Right lobe of liver (tissue), 6 donors: ENCODE measurements around the gene KRCC1. TPM values are rescaled to one million over a fixed set of nuclear protein-coding genes. Genes with fewer than 3 reads are reported as not detected.

Experiments used
- ATAC-seq, 4 donors: fragments of 200-7000 bp; cut with Tn5 transposase; one replicate each; pipeline ENCODE4 v1.9.1; 2020; ENCODE audit warnings: mild to moderate bottlenecking in 4 of 4, moderate library complexity in 4 of 4
- DNase-seq, 3 donors: peaks; one replicate each; pipeline ENCODE4 v3.0.0-alpha.2; 2020
- H3K27ac ChIP-seq, 3 donors: fragments of 200-600 bp; one replicate each; pipeline ENCODE4 v1.8.0; 2022
- H3K27me3 ChIP-seq, 2 donors: fragments of 200-600 bp; one replicate each; pipeline ENCODE4 v1.8.0; 2022
- H3K36me3 ChIP-seq, 4 donors: fragments of 200-600 bp; sonication (generic) in 1 of 4; one replicate each; pipeline versions ENCODE4 v1.5.1 to v1.8.0; 2017 to 2022; ENCODE audit warnings: control low read depth in 1 of 4
- H3K4me1 ChIP-seq, 4 donors: fragments of 200-600 bp; sonication (generic) in 1 of 4; one replicate each; pipeline versions ENCODE4 v1.5.1 to v1.8.0; 2017 to 2022; ENCODE audit warnings: control low read depth in 1 of 4
- H3K4me3 ChIP-seq, 3 donors: fragments of 200-600 bp; one replicate each; pipeline ENCODE4 v1.8.0; 2022
- H3K9me3 ChIP-seq, 4 donors: fragments of 200-600 bp; sonication (generic) in 1 of 4; one replicate each; pipeline versions ENCODE4 v1.5.1 to v1.8.0; 2017 to 2022; ENCODE audit warnings: control low read depth in 1 of 4
- POLR2A ChIP-seq: fragments of 450-650 bp; IDR thresholded peaks from one replicate; pipeline ENCODE4 v1.6.1; 2017; ENCODE audit warnings: antibody characterized with exemption, mild to moderate bottlenecking
- WGBS: methylation state at CpG from one replicate; pipeline ENCODE4 v1.1.6; 2018; ENCODE audit warnings: low coverage, low lambda C conversion rate; ENCODE audit not compliant: insufficient coverage; ENCODE audit errors: missing lambda C conversion rate; 5-methylcytosine and 5-hydroxymethylcytosine counted together
- intact Hi-C, 2 donors: fragments of 100-400 bp; cut with DNase I; formaldehyde crosslinking; loops; one replicate each; pipeline versions ENCODE4 v1.11.2 to v1.14.1; 2022
- total RNA-seq, 6 experiments: library from RNA; depleted of rRNA in 2 of 6; stranded (reverse); fragments of >200 nt in 2 of 6; fragmentation: NEBNext Ultra II Directional in 3 of 6; extraction: Animal tissue kit (Norgen Biotek cat#: 25700) in 3 of 6; gene quantifications; one replicate each; pipeline versions ENCODE4 v1.1.0 to v1.2.4, GENCODE V29; 2016 to 2023
- TF ChIP-seq, protein P1 (sequence below), 4 donors: fragments of 200-600 bp in 3 of 4; fragments of 450-650 bp in 1 of 4; IDR thresholded peaks; one replicate each; pipeline versions ENCODE4 v1.5.1 to v1.8.0; 2016 to 2022; ENCODE audit warnings: antibody characterized with exemption in 4 of 4, mild to moderate bottlenecking in 2 of 4
- donor health status: DM: no; HTN: yes; CAD: no.
- donor health status: DM: no; HTN: no; CAD: no.
- donor health status: DM: no; HTN: no; CAD: no.
- donor health status: DM: no; HTN: yes; CAD: no.
- donor health status: DM: no; HTN: yes; CAD: no.

The KRCC1 gene
- total RNA-seq, 6 experiments from 2014 or later = 9.3 to 17.1 (median 11.5) TPM

DNA sequence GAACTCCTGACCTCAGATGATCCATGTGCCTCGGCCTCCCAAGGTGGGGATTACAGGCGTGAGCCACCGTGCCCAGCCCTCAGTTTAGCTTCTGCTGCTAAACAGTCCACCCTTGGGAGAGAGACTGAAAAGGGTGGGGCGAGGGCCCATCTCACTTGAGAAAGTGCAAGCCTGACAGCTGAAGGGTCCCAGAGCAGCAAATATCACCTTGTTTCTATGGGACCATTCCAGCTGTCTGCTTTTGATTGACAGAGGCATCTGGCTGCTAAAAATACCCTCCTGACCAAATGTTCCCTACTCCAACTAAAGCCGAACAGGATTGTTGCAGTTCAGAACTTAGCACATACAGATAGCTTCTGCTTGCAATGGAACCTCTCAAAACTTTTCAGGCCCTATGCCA lies 11.6 kb upstream of the KRCC1 start:
- 83% methylated on average over 2 of the region's 5 CpGs for WGBS
- ATAC-seq (no peak), DNase-seq (no peak)
- no peaks in the 10 kb centered on the region for H3K4me1 ChIP-seq
- H3K27ac ChIP-seq = no peak overlapping the region
- intact Hi-C loops = no loop called here
- H3K4me3 ChIP-seq = no peak overlapping the region
- TF ChIP-seq, protein P1, sequence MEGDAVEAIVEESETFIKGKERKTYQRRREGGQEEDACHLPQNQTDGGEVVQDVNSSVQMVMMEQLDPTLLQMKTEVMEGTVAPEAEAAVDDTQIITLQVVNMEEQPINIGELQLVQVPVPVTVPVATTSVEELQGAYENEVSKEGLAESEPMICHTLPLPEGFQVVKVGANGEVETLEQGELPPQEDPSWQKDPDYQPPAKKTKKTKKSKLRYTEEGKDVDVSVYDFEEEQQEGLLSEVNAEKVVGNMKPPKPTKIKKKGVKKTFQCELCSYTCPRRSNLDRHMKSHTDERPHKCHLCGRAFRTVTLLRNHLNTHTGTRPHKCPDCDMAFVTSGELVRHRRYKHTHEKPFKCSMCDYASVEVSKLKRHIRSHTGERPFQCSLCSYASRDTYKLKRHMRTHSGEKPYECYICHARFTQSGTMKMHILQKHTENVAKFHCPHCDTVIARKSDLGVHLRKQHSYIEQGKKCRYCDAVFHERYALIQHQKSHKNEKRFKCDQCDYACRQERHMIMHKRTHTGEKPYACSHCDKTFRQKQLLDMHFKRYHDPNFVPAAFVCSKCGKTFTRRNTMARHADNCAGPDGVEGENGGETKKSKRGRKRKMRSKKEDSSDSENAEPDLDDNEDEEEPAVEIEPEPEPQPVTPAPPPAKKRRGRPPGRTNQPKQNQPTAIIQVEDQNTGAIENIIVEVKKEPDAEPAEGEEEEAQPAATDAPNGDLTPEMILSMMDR (IDR thresholded peaks at IDR 0.05) = no peak
- no peak for TF ChIP-seq POLR2A
- H3K36me3 ChIP-seq = no peaks in the 10 kb centered on the region
- no peaks in the 10 kb centered on the region for H3K9me3 ChIP-seq
- no peaks in the 10 kb centered on the region for H3K27me3 ChIP-seq

DNA sequence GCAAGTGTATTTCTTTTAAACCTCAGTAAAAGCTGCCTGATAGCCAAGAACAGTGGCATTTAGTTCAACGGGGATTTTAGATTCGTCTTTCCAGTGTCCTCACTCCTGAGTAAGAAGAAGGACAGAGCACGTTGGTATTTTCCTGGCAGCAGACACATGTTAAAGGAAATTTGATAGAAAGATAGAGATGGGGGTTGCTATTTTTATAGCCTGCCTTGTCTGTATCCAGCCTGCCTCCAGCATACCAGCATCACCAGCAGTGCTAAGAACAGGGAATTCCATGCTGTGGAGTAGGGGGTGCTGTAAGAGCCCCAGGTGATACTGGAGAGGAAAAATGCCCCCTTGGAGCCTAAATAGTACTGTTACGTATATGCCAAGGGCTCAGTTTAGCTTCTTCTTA lies 11.0 kb upstream of the KRCC1 start:
- no peak overlapping the region for H3K4me3 ChIP-seq
- intact Hi-C loops = no loop called here
- TF ChIP-seq, protein P1 (IDR thresholded peaks at IDR 0.05) = no peak
- TF ChIP-seq POLR2A = no peak
- H3K4me1 ChIP-seq = no peaks in the 10 kb centered on the region
- no peak for DNase-seq
- H3K36me3 ChIP-seq = no peaks in the 10 kb centered on the region
- WGBS = 66% methylated on average over 4 of the region's 4 CpGs
- H3K9me3 ChIP-seq = no peaks in the 10 kb centered on the region
- no peak for ATAC-seq
- no peaks in the 10 kb centered on the region for H3K27me3 ChIP-seq
- H3K27ac ChIP-seq = no peak overlapping the region

DNA sequence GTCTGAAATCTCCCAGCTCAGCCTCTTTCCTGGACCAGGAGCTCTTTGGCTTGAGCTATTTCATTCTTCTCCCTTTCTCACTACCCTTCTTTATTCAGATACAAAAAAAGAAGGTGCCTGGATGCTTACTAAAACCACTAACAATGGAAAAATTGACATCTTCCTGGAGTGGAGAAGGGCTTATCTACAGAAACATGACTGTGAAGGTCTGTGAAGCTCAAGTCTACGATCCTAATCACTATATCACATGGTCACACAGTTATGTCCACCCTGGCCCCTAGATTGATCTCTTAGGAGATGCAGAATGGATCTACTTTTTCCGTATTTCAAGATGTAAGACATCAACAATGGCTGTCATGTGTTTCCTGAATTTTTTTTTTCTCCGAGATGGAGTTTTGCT lies 5.7 kb upstream of the KRCC1 start:
- no peaks in the 10 kb centered on the region for H3K9me3 ChIP-seq
- H3K27ac ChIP-seq = no peak overlapping the region
- H3K36me3 ChIP-seq = no peaks in the 10 kb centered on the region
- no peak overlapping the region for H3K4me3 ChIP-seq
- no peaks in the 10 kb centered on the region for H3K27me3 ChIP-seq
- TF ChIP-seq, protein P1 (IDR thresholded peaks at IDR 0.05) = no peak
- TF ChIP-seq POLR2A = no peak
- DNase-seq (no peak), ATAC-seq (no peak)
- peaks cover 0 to 12% (median under 1%) of the 10 kb centered on the region in 4 donors for H3K4me1 ChIP-seq
- 86% methylated on average over 3 of the region's 3 CpGs for WGBS
- intact Hi-C loops = no loop called here

DNA sequence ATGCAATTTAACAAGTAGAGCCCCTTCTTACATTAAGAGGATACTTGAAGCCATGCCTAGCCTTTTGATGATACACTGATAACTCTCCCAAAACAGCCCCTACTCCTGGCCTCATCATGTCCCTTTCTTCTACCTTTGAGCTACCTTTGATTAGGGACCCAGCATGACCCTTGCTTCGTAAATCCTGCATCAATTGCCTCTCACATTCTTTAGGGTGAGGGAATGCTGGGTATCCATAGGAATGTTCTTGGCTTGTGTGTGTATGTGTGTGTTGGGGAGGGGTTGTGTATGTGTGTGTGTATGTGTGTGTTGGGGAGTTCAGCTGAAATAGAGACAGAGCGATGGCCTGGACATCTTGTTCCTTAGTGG lies 5.3 kb upstream of the KRCC1 start:
- H3K36me3 ChIP-seq = no peaks in the 10 kb centered on the region
- H3K9me3 ChIP-seq = no peaks in the 10 kb centered on the region
- no peak overlapping the region for H3K4me3 ChIP-seq
- no peak for ATAC-seq
- no peak for DNase-seq
- 67% methylated on average over 1 of the region's 2 CpGs for WGBS
- H3K27ac ChIP-seq = no peak overlapping the region
- no peaks in the 10 kb centered on the region for H3K27me3 ChIP-seq
- TF ChIP-seq, protein P1 (IDR thresholded peaks at IDR 0.05) = no peak
- peaks cover 0 to 16% (median 3%) of the 10 kb centered on the region in 4 donors for H3K4me1 ChIP-seq
- intact Hi-C loops = no loop called here
